K562 (cell line): ENCODE measurements around the gene PIRT. TPM values are rescaled to one million over a fixed set of nuclear protein-coding genes. Genes with fewer than 3 reads are reported as not detected.

ENCODE experiments used
- ATAC-seq: fragments of 200-7000 bp; cut with Tn5 transposase; 3 replicates; pipeline ENCODE4 v1.9.1; 2020; ENCODE audit warnings: moderate library complexity
- BruUV-seq: library from RNA; stranded (reverse); fragments of 400-500 nt; replicated peaks from 2 replicates; lab custom pipeline; 2021; lab: Mats Ljungman, UMichigan
- CTCF ChIA-PET: fragments of 300-600 bp; formaldehyde crosslinking; extraction: SDS; loops from one replicate; lab custom pipeline; 2021; ENCODE audit warnings: low intra/inter-chr PET ratio; lab: Yijun Ruan, JAX
- POLR2A ChIA-PET: fragments of 300-600, 350-650 bp; sonication (Branson Sonifier 250); formaldehyde crosslinking; extraction: SDS; loops from one replicate; lab custom pipeline; 2021; ENCODE audit warnings: antibody characterized with exemption, inconsistent platforms; lab: Yijun Ruan, JAX
- DNase-seq, 4 experiments: peaks; one replicate each; pipeline versions ENCODE4 v3.0.0 to v3.0.0-alpha.2; 2011 to 2018; ENCODE audit warnings: low spot score in 3 of 4, mixed read lengths in 3 of 4; ENCODE audit errors: extremely low read depth in 1 of 4
- FAIRE-seq: peaks from 2 replicates; lab custom pipeline; 2011; peaks lifted over from hg19 to GRCh38; lab: Jason Lieb, UNC
- H2AFZ ChIP-seq: 2 replicates; pipeline ENCODE4 v1.6.0; 2011; ENCODE audit warnings: low read depth, low read length, control low read depth, inconsistent platforms
- H3K27ac ChIP-seq: fragments of 200-600 bp; 3 replicates; pipeline ENCODE4 v1.8.0; 2011; ENCODE audit warnings: low read depth, mild to moderate bottlenecking, control low read depth, inconsistent platforms, low read length, moderate library complexity, mixed read lengths; ENCODE audit errors: extremely low read depth
- H3K27me3 ChIP-seq, 2 experiments: fragments of 300-600 bp in 1 of 2; 2 replicates in 1 of 2; 3 replicates in 1 of 2; pipeline versions ENCODE4 v1.6.0 to v1.8.0; 2011; ENCODE audit warnings: inconsistent platforms in 2 of 2, low read length in 2 of 2, mild to moderate bottlenecking in 1 of 2, mixed read lengths in 1 of 2, moderate library complexity in 1 of 2; ENCODE audit not compliant: control insufficient read depth in 2 of 2, insufficient read depth in 2 of 2
- H3K36me3 ChIP-seq: fragments of 300-600 bp; 3 replicates; pipeline ENCODE4 v1.8.0; 2011; ENCODE audit warnings: mild to moderate bottlenecking, low read length, inconsistent platforms; ENCODE audit not compliant: control insufficient read depth, insufficient read depth
- H3K4me1 ChIP-seq, 2 experiments: fragments of 200-600 bp in 1 of 2; replicated peaks in 1 of 2; 2 replicates in 1 of 2; 3 replicates in 1 of 2; pipeline versions ENCODE4 v1.5.1 to v1.8.0; 2011; ENCODE audit warnings: inconsistent platforms in 2 of 2, low read length in 2 of 2, mild to moderate bottlenecking in 1 of 2, mixed read lengths in 1 of 2, moderate library complexity in 1 of 2; ENCODE audit not compliant: control insufficient read depth in 2 of 2, insufficient read depth in 2 of 2
- H3K4me2 ChIP-seq: 2 replicates; pipeline ENCODE4 v1.6.1; 2011; ENCODE audit warnings: low read length, control low read depth, inconsistent platforms, mixed read lengths; ENCODE audit not compliant: insufficient read depth
- H3K4me3 ChIP-seq: fragments of 200-600 bp; sonication (generic), shearing (Covaris generic); 2 replicates; pipeline ENCODE4 v1.5.1; 2016; ENCODE audit warnings: control low read depth, inconsistent platforms
- H3K79me2 ChIP-seq: fragments of 200-600 bp; 3 replicates; pipeline ENCODE4 v1.8.0; 2011; ENCODE audit warnings: low read length, inconsistent platforms; ENCODE audit not compliant: control insufficient read depth, insufficient read depth
- H3K9ac ChIP-seq, 2 experiments: 2 replicates each; pipeline versions ENCODE4 v1.6.0 to v1.6.1; 2011; ENCODE audit warnings: low read depth in 2 of 2, low read length in 2 of 2, control low read depth in 1 of 2, inconsistent platforms in 1 of 2, mild to moderate bottlenecking in 1 of 2, mixed read lengths in 1 of 2; ENCODE audit not compliant: insufficient read depth in 1 of 2
- H3K9me1 ChIP-seq: one replicate; pipeline ENCODE4 v1.6.0; 2011; ENCODE audit warnings: inconsistent platforms, mild to moderate bottlenecking, low read length, moderate library complexity; ENCODE audit not compliant: control insufficient read depth, insufficient read depth
- H3K9me3 ChIP-seq: replicated peaks from 2 replicates; pipeline ENCODE4 v1.5.1; 2011; ENCODE audit warnings: low read depth, low read length, inconsistent platforms; ENCODE audit not compliant: control insufficient read depth, insufficient read depth
- H4K20me1 ChIP-seq: replicated peaks from 2 replicates; pipeline ENCODE4 v1.6.1; 2011; ENCODE audit warnings: low read length, inconsistent platforms, mixed read lengths; ENCODE audit not compliant: control insufficient read depth, insufficient read depth
- MCM2 ChIP-seq: fragments of 450-650 bp; IDR thresholded peaks from 2 replicates; pipeline ENCODE4 v1.6.1; 2017; ENCODE audit warnings: low read depth, mild to moderate bottlenecking
- SNRNP70 ChIP-seq: fragments of 200-400 bp; formaldehyde crosslinking; optimal IDR thresholded peaks from 2 replicates; pipeline ENCODE3; 2017; ENCODE audit warnings: low read depth, low read length
- SRSF3 ChIP-seq: fragments of 200-400 bp; formaldehyde crosslinking; IDR thresholded peaks from 2 replicates; pipeline ENCODE4 v1.6.1; 2016; ENCODE audit warnings: mild to moderate bottlenecking, low read length, moderate library complexity; ENCODE audit not compliant: insufficient read depth
- U2AF2 ChIP-seq: fragments of 200-400 bp; formaldehyde crosslinking; optimal IDR thresholded peaks from 2 replicates; pipeline ENCODE3; 2017; ENCODE audit warnings: low read depth, mild to moderate bottlenecking, low read length
- XRCC3 ChIP-seq: fragments of 450-650 bp; IDR thresholded peaks from 2 replicates; pipeline ENCODE4 v1.6.1; 2017; ENCODE audit warnings: mild to moderate bottlenecking, moderate library complexity
- XRCC4 ChIP-seq: IDR thresholded peaks from one replicate; pipeline ENCODE4 v1.6.1; 2011; ENCODE audit not compliant: insufficient read depth, insufficient read length; ENCODE audit errors: extremely low read depth
- ZNF699 ChIP-seq: fragments of 250-450 bp; sonication (Bioruptor Pico); IDR thresholded peaks from 2 replicates; pipeline ENCODE4 v1.8.0; 2021; ENCODE audit warnings: mild to moderate bottlenecking, moderate library complexity; ENCODE audit not compliant: insufficient replicate concordance
- WGBS: fragments of 100-300 bp; shearing (Covaris generic); methylation state at CpG from one replicate; pipeline ENCODE4 v1.1.6; 2016; ENCODE audit warnings: low coverage, mixed read lengths; ENCODE audit not compliant: insufficient coverage; ENCODE audit errors: missing lambda C conversion rate; 5-methylcytosine and 5-hydroxymethylcytosine counted together
- in situ Hi-C: fragments of 300-500 bp; cut with MboI; formaldehyde crosslinking; loops from 4 replicates; pipeline ENCODE4 v1.15.0; 2018; ENCODE audit warnings: inconsistent platforms, mixed read lengths
- intact Hi-C: fragments of 100-400 bp; cut with micrococcal nuclease; formaldehyde crosslinking; loops from 2 replicates; pipeline ENCODE4 v1.14.2; 2022
- polyA plus RNA-seq, 8 experiments: library from polyadenylated mRNA; depleted of rRNA in 4 of 8; stranded (reverse) in 5 of 8; unstranded in 3 of 8; fragments of >200 nt; fragmentation: Nextera tagmentation in 2 of 8; fragmentation: Illumina TruSeq in 1 of 8; extraction: Ambion mirVana in 2 of 8; extraction: Trizol in 1 of 8; gene quantifications; 2 replicates each; pipeline versions ENCODE4 v1.2.1 to v1.2.3, GENCODE V29; 2011 to 2014; ENCODE audit warnings: inconsistent platforms in 1 of 8, missing spikeins in 1 of 8
- total RNA-seq, 7 experiments: library from RNA; depleted of rRNA in 6 of 7; stranded (reverse); fragments of >200 nt in 6 of 7; fragmentation: Illumina TruSeq in 2 of 7; extraction: Trizol in 2 of 7; gene quantifications; 2 replicates each; pipeline versions ENCODE4 v1.2.1 to v1.2.3, GENCODE V29; 2011 to 2021; ENCODE audit warnings: low replicate concordance in 1 of 7
- TF ChIP-seq, protein P1 (sequence below): sonication (generic); IDR thresholded peaks from 2 replicates; pipeline ENCODE4 v1.6.1; 2016
- TF ChIP-seq, protein P2 (sequence below): sonication (generic); formaldehyde crosslinking; IDR thresholded peaks from 2 replicates; pipeline ENCODE4 v1.8.1; 2023; ENCODE audit warnings: missing genetic modification reagents, mild to moderate bottlenecking, borderline replicate concordance
- TF ChIP-seq, protein P3 (sequence below): fragments of 450-650 bp; IDR thresholded peaks from 2 replicates; pipeline ENCODE4 v1.6.1; 2017; ENCODE audit warnings: antibody characterized with exemption
- TF ChIP-seq, protein P4 (sequence below), 3 experiments: IDR thresholded peaks in 2 of 3; conservative IDR thresholded peaks in 1 of 3; 2 replicates each; pipeline ENCODE4 v1.5.1; 2011 to 2012; ENCODE audit warnings: low read length in 3 of 3, mild to moderate bottlenecking in 3 of 3, control low read depth in 2 of 3, improper control_type of control experiment in 1 of 3, inconsistent platforms in 1 of 3, low read depth in 1 of 3, mixed read lengths in 1 of 3, moderate library complexity in 1 of 3; ENCODE audit not compliant: insufficient read depth in 2 of 3

The PIRT gene
- total and polyA plus RNA-seq, 9 of the 15 experiments (the other 6 are each of a cell fraction or from before 2014, with no cell fraction given): not detected

DNA sequence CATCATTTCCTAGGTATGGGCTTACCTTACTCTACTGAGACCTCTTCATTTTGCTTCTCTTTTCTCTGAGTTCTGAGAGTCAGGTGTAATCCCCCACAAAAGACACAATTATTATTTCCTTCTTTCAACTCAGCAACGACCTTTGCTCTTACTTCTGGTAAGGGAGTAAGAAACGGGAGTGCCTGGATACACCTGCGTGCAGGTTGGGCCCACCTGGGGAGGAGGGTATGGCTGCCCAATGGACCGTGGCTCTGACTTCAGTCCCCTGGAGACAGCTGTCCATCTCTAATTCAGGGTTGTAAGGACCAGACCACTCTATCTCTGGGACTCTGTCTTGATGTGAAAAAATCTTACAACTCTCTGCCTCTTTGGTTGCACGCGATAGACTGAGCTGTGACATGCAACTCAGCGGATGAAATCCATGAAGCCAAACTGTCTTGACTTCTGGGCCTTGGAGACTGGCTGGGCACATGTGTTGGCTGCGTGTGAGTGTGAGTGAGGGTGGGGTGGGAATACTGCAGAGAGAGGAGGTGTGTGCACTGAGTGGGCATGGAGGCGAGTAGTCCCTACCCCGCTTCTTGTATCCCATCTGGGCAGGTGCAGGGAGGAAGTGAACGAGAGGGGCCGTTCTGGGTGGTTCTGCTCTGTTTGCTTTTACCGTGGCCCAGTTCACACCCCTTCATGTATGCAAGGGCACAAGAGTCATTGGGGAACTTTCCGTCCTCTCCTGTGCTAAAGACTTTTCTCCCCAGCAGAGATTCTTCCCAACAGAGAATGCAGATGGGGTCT, 35.2 kb downstream of the PIRT start:
- Histone ChIP-seq H3K9me1 (no peaks in the 10 kb centered on the region), H3K9ac (no peak overlapping the region), H3K4me3 (no peak overlapping the region), H3K36me3 (no peaks in the 10 kb centered on the region), H3K79me2 (no peaks in the 10 kb centered on the region), H3K27me3 (peaks cover 0 to 30% of the 10 kb centered on the region in 2 experiments; a peak in 2 of 5 replicates), H3K9me3 (no peaks in the 10 kb centered on the region), H3K27ac (no peak overlapping the region), H3K4me1 (no peaks in the 10 kb centered on the region; a peak in 1 of 5 replicates), H3K4me2 (no peak overlapping the region), H4K20me1 (no peaks in the 10 kb centered on the region), H2AFZ (no peak overlapping the region)
- ATAC-seq (no peak), DNase-seq (no peak), FAIRE-seq (no peak)
- intact Hi-C loops (no loop called here), in situ Hi-C loops (no loop called here)
- 2% methylated on average over 13 of the region's 14 CpGs for WGBS
- no TSS peak for BruUV-seq
- ChIA-PET CTCF (no interaction called here), POLR2A (no interaction called here)
- TF ChIP-seq XRCC4 (no peak), SRSF3 (no peak), U2AF2 (no peak), ZNF699 (CRISPR knock-in tag) (no peak), SNRNP70 (no peak), MCM2 (no peak), XRCC3 (no peak)
- TF ChIP-seq, protein P1, sequence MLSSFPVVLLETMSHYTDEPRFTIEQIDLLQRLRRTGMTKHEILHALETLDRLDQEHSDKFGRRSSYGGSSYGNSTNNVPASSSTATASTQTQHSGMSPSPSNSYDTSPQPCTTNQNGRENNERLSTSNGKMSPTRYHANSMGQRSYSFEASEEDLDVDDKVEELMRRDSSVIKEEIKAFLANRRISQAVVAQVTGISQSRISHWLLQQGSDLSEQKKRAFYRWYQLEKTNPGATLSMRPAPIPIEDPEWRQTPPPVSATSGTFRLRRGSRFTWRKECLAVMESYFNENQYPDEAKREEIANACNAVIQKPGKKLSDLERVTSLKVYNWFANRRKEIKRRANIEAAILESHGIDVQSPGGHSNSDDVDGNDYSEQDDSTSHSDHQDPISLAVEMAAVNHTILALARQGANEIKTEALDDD: no peak
- TF ChIP-seq, protein P2, sequence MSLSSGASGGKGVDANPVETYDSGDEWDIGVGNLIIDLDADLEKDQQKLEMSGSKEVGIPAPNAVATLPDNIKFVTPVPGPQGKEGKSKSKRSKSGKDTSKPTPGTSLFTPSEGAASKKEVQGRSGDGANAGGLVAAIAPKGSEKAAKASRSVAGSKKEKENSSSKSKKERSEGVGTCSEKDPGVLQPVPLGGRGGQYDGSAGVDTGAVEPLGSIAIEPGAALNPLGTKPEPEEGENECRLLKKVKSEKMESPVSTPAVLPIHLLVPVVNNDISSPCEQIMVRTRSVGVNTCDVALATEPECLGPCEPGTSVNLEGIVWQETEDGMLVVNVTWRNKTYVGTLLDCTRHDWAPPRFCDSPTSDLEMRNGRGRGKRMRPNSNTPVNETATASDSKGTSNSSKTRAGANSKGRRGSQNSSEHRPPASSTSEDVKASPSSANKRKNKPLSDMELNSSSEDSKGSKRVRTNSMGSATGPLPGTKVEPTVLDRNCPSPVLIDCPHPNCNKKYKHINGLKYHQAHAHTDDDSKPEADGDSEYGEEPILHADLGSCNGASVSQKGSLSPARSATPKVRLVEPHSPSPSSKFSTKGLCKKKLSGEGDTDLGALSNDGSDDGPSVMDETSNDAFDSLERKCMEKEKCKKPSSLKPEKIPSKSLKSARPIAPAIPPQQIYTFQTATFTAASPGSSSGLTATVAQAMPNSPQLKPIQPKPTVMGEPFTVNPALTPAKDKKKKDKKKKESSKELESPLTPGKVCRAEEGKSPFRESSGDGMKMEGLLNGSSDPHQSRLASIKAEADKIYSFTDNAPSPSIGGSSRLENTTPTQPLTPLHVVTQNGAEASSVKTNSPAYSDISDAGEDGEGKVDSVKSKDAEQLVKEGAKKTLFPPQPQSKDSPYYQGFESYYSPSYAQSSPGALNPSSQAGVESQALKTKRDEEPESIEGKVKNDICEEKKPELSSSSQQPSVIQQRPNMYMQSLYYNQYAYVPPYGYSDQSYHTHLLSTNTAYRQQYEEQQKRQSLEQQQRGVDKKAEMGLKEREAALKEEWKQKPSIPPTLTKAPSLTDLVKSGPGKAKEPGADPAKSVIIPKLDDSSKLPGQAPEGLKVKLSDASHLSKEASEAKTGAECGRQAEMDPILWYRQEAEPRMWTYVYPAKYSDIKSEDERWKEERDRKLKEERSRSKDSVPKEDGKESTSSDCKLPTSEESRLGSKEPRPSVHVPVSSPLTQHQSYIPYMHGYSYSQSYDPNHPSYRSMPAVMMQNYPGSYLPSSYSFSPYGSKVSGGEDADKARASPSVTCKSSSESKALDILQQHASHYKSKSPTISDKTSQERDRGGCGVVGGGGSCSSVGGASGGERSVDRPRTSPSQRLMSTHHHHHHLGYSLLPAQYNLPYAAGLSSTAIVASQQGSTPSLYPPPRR (CRISPR knock-in tag): no peak
- TF ChIP-seq, protein P3, sequence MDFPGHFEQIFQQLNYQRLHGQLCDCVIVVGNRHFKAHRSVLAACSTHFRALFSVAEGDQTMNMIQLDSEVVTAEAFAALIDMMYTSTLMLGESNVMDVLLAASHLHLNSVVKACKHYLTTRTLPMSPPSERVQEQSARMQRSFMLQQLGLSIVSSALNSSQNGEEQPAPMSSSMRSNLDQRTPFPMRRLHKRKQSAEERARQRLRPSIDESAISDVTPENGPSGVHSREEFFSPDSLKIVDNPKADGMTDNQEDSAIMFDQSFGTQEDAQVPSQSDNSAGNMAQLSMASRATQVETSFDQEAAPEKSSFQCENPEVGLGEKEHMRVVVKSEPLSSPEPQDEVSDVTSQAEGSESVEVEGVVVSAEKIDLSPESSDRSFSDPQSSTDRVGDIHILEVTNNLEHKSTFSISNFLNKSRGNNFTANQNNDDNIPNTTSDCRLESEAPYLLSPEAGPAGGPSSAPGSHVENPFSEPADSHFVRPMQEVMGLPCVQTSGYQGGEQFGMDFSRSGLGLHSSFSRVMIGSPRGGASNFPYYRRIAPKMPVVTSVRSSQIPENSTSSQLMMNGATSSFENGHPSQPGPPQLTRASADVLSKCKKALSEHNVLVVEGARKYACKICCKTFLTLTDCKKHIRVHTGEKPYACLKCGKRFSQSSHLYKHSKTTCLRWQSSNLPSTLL: no peak
- TF ChIP-seq, protein P4, sequence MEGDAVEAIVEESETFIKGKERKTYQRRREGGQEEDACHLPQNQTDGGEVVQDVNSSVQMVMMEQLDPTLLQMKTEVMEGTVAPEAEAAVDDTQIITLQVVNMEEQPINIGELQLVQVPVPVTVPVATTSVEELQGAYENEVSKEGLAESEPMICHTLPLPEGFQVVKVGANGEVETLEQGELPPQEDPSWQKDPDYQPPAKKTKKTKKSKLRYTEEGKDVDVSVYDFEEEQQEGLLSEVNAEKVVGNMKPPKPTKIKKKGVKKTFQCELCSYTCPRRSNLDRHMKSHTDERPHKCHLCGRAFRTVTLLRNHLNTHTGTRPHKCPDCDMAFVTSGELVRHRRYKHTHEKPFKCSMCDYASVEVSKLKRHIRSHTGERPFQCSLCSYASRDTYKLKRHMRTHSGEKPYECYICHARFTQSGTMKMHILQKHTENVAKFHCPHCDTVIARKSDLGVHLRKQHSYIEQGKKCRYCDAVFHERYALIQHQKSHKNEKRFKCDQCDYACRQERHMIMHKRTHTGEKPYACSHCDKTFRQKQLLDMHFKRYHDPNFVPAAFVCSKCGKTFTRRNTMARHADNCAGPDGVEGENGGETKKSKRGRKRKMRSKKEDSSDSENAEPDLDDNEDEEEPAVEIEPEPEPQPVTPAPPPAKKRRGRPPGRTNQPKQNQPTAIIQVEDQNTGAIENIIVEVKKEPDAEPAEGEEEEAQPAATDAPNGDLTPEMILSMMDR (IDR thresholded peaks at IDR 0.05 in 2 of 3, conservative IDR thresholded peaks at IDR 0.05 in 1 of 3; ENCODE audit: insufficient read depth in 2 of 3, low read depth in 1 of 3, low read length in 3 of 3): no peak
